ENCODE data around the gene PNPLA5. TPM values are rescaled to one million over a fixed set of nuclear protein-coding genes. Genes with fewer than 3 reads are reported as not detected.

Gene PNPLA5
- total and polyA plus RNA-seq, 2 of the 8 experiments (the other 6 are each of a cell fraction or from before 2014, with no cell fraction given), result 3.9 to 6.8 TPM

DNA sequence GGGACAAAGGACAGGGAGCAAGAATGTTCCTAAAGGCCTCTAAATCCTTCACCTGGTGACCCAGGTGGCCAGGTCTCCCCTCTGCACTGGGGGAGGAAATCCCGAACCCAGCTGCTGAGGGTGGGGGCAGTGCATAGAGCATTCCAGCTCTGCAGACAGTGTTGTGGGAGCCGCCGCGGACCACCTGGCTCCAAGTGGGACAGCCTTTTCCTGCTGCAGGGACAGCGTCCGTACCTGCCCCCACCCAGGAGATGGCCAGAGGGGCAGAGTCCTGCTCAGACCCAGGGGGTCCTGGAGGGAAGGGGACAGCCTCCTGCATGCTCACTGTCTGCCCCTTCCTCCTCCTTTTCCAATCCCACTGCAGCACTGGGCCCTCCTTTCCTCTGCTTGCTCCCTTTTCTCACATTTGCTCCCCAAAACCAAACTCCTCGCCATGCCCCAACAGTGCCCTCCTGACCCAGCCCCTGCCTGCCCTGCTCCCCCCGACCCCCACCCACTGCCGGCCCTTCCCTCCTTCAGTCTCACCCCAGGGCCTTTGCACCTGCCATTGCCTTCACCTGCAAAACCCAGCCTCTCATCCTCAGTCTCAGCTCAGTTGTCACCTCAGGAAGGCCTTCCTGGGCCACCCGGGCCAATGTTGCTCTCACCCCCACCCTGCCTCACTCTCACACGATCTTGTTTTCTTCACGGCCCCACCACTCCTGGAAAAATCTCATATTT is 12.8 kb downstream of the PNPLA5 start:
- CTCF ChIA-PET (ENCODE audit: partially characterized antibody), result interaction anchor here (1.8 kb wide), 2 partner anchors 50 to 67 kb away, joined by 4 to 6 read pairs; no protein-coding TSS in a partner anchor
- H2BK5ac ChIP-seq (ENCODE audit: low read depth, low read length), result no peak overlapping the region
- FAIRE-seq, result no peak
- no peak overlapping the region for H4K91ac ChIP-seq (replicated peaks; ENCODE audit: insufficient read length, low read length)
- H3K23ac ChIP-seq (ENCODE audit: insufficient read length), result no peak overlapping the region
- H3K56ac ChIP-seq (replicated peaks; ENCODE audit: insufficient read length, low read depth, low read length), result no peak overlapping the region
- H3K4ac ChIP-seq (replicated peaks; ENCODE audit: insufficient read length, low read depth, low read length), result no peak overlapping the region
- no peaks in the 10 kb centered on the region for H3K23me2 ChIP-seq (ENCODE audit: low read depth, low read length)
- no peak overlapping the region for H2BK15ac ChIP-seq (ENCODE audit: low read length)
- H3K36me3 ChIP-seq (ENCODE audit: control insufficient read depth in 2 of 4, insufficient read depth in 4 of 4, low read length in 3 of 4), result no peaks in the 10 kb centered on the region
- no peak overlapping the region for H2AFZ ChIP-seq (ENCODE audit: low read length)
- DNase-seq (ENCODE audit: low read depth in 1 of 2, low spot score in 2 of 2), result no peak
- H3K27me3 ChIP-seq (replicated peaks in 1 of 4; ENCODE audit: control insufficient read depth in 3 of 4, extremely low read depth in 1 of 4, insufficient read depth in 3 of 4, low read length in 3 of 4), result no peaks in the 10 kb centered on the region
- H2AK5ac ChIP-seq (ENCODE audit: low read depth, low read length), result no peak overlapping the region
- H4K5ac ChIP-seq (ENCODE audit: insufficient read length, low read depth, low read length), result no peak overlapping the region
- no peak overlapping the region for H2BK120ac ChIP-seq (replicated peaks; ENCODE audit: low read depth, low read length)
- H3K79me2 ChIP-seq (ENCODE audit: control insufficient read depth in 1 of 2, insufficient read depth in 2 of 2, low read length in 2 of 2), result no peaks in the 10 kb centered on the region
- H3K27ac ChIP-seq (ENCODE audit: low read depth, low read length), result no peak overlapping the region
- H4K8ac ChIP-seq (ENCODE audit: extremely low read depth, insufficient read depth, low read length), result no peak overlapping the region; the same call in 1 of the 2 replicates
- no peak overlapping the region for H3K4me3 ChIP-seq (ENCODE audit: extremely low read depth in 1 of 4, insufficient read depth in 2 of 4, low read depth in 3 of 4, low read length in 4 of 4)
- POLR2A ChIA-PET (ENCODE audit: partially characterized antibody), result interaction anchor here (2.4 kb wide), 1 partner anchor 19 kb away, joined by 7 read pairs; no protein-coding TSS in a partner anchor
- no peaks in the 10 kb centered on the region for H3K79me1 ChIP-seq (ENCODE audit: low read depth, low read length)
- no peak overlapping the region for H3K9ac ChIP-seq (replicated peaks in 1 of 4; ENCODE audit: extremely low read depth in 1 of 4, low read depth in 3 of 4, low read length in 3 of 4)
- H3K4me2 ChIP-seq (ENCODE audit: insufficient read depth in 1 of 2, low read depth in 2 of 2, low read length in 2 of 2), result no peak overlapping the region
- no peak for TF ChIP-seq SP2 (IDR thresholded peaks at IDR 0.05; ENCODE audit: low read length)
- H2BK20ac ChIP-seq (ENCODE audit: low read length), result no peak overlapping the region
- H2BK12ac ChIP-seq (ENCODE audit: low read depth, low read length), result no peak overlapping the region
- H3K9me3 ChIP-seq (ENCODE audit: insufficient read depth in 2 of 2, low read depth in 1 of 2, low read length in 1 of 2), result peaks cover 0 to 3% of the 10 kb centered on the region in 2 experiments; a peak in 2 of 4 replicates
- H3K4me1 ChIP-seq (replicated peaks in 1 of 4; ENCODE audit: control insufficient read depth in 3 of 4, insufficient read depth in 4 of 4, low read length in 3 of 4), result peaks cover 0 to 2% (median 0%) of the 10 kb centered on the region in 4 experiments; a peak in 1 of 7 replicates
- H3K18ac ChIP-seq (ENCODE audit: extremely low read depth, low read length), result no peak overlapping the region
- 85% methylated on average over 9 of the region's 12 CpGs; no CpG with 5 or more reads in 1 of the 2 experiments for WGBS, 2 experiments (ENCODE audit: extremely low coverage in 1 of 2, insufficient coverage in 1 of 2, insufficient read length in 1 of 2, insufficient replicate concordance in 2 of 2, low coverage in 1 of 2, low lambda C conversion rate in 2 of 2, missing lambda C conversion rate in 1 of 2)
- H3K14ac ChIP-seq (ENCODE audit: insufficient read length), result no peak overlapping the region
- peaks cover 0 to 4% of the 10 kb centered on the region in 2 experiments for H4K20me1 ChIP-seq (replicated peaks in 1 of 2; ENCODE audit: control insufficient read depth in 1 of 2, insufficient read depth in 2 of 2, low read length in 2 of 2)
